K562 (cell line): ENCODE results near the gene ARHGEF17. TPM values are rescaled to one million over a fixed set of nuclear protein-coding genes. Genes with fewer than 3 reads are reported as not detected.

Source experiments
- ATAC-seq: fragments of 200-7000 bp; cut with Tn5 transposase; 3 replicates; pipeline ENCODE4 v1.9.1; 2020; ENCODE audit warnings: moderate library complexity
- BruUV-seq: library from RNA; stranded (reverse); fragments of 400-500 nt; replicated peaks from 2 replicates; lab custom pipeline; 2021; lab: Mats Ljungman, UMichigan
- CTCF ChIA-PET: fragments of 300-600 bp; formaldehyde crosslinking; extraction: SDS; loops from one replicate; lab custom pipeline; 2021; ENCODE audit warnings: low intra/inter-chr PET ratio; lab: Yijun Ruan, JAX
- POLR2A ChIA-PET: fragments of 300-600, 350-650 bp; sonication (Branson Sonifier 250); formaldehyde crosslinking; extraction: SDS; loops from one replicate; lab custom pipeline; 2021; ENCODE audit warnings: antibody characterized with exemption, inconsistent platforms; lab: Yijun Ruan, JAX
- DNase-seq, 4 experiments: peaks; one replicate each; pipeline versions ENCODE4 v3.0.0 to v3.0.0-alpha.2; 2011 to 2018; ENCODE audit warnings: low spot score in 3 of 4, mixed read lengths in 3 of 4; ENCODE audit errors: extremely low read depth in 1 of 4
- FAIRE-seq: peaks from 2 replicates; lab custom pipeline; 2011; peaks lifted over from hg19 to GRCh38; lab: Jason Lieb, UNC
- H2AFZ ChIP-seq: 2 replicates; pipeline ENCODE4 v1.6.0; 2011; ENCODE audit warnings: low read depth, low read length, control low read depth, inconsistent platforms
- H3K27ac ChIP-seq: fragments of 200-600 bp; 3 replicates; pipeline ENCODE4 v1.8.0; 2011; ENCODE audit warnings: low read depth, mild to moderate bottlenecking, control low read depth, inconsistent platforms, low read length, moderate library complexity, mixed read lengths; ENCODE audit errors: extremely low read depth
- H3K27me3 ChIP-seq, 2 experiments: fragments of 300-600 bp in 1 of 2; 2 replicates in 1 of 2; 3 replicates in 1 of 2; pipeline versions ENCODE4 v1.6.0 to v1.8.0; 2011; ENCODE audit warnings: inconsistent platforms in 2 of 2, low read length in 2 of 2, mild to moderate bottlenecking in 1 of 2, mixed read lengths in 1 of 2, moderate library complexity in 1 of 2; ENCODE audit not compliant: control insufficient read depth in 2 of 2, insufficient read depth in 2 of 2
- H3K36me3 ChIP-seq: fragments of 300-600 bp; 3 replicates; pipeline ENCODE4 v1.8.0; 2011; ENCODE audit warnings: mild to moderate bottlenecking, low read length, inconsistent platforms; ENCODE audit not compliant: control insufficient read depth, insufficient read depth
- H3K4me1 ChIP-seq, 2 experiments: fragments of 200-600 bp in 1 of 2; replicated peaks in 1 of 2; 2 replicates in 1 of 2; 3 replicates in 1 of 2; pipeline versions ENCODE4 v1.5.1 to v1.8.0; 2011; ENCODE audit warnings: inconsistent platforms in 2 of 2, low read length in 2 of 2, mild to moderate bottlenecking in 1 of 2, mixed read lengths in 1 of 2, moderate library complexity in 1 of 2; ENCODE audit not compliant: control insufficient read depth in 2 of 2, insufficient read depth in 2 of 2
- H3K4me2 ChIP-seq: 2 replicates; pipeline ENCODE4 v1.6.1; 2011; ENCODE audit warnings: low read length, control low read depth, inconsistent platforms, mixed read lengths; ENCODE audit not compliant: insufficient read depth
- H3K4me3 ChIP-seq: fragments of 200-600 bp; sonication (generic), shearing (Covaris generic); 2 replicates; pipeline ENCODE4 v1.5.1; 2016; ENCODE audit warnings: control low read depth, inconsistent platforms
- H3K79me2 ChIP-seq: fragments of 200-600 bp; 3 replicates; pipeline ENCODE4 v1.8.0; 2011; ENCODE audit warnings: low read length, inconsistent platforms; ENCODE audit not compliant: control insufficient read depth, insufficient read depth
- H3K9ac ChIP-seq, 2 experiments: 2 replicates each; pipeline versions ENCODE4 v1.6.0 to v1.6.1; 2011; ENCODE audit warnings: low read depth in 2 of 2, low read length in 2 of 2, control low read depth in 1 of 2, inconsistent platforms in 1 of 2, mild to moderate bottlenecking in 1 of 2, mixed read lengths in 1 of 2; ENCODE audit not compliant: insufficient read depth in 1 of 2
- H3K9me1 ChIP-seq: one replicate; pipeline ENCODE4 v1.6.0; 2011; ENCODE audit warnings: inconsistent platforms, mild to moderate bottlenecking, low read length, moderate library complexity; ENCODE audit not compliant: control insufficient read depth, insufficient read depth
- H3K9me3 ChIP-seq: replicated peaks from 2 replicates; pipeline ENCODE4 v1.5.1; 2011; ENCODE audit warnings: low read depth, low read length, inconsistent platforms; ENCODE audit not compliant: control insufficient read depth, insufficient read depth
- H4K20me1 ChIP-seq: replicated peaks from 2 replicates; pipeline ENCODE4 v1.6.1; 2011; ENCODE audit warnings: low read length, inconsistent platforms, mixed read lengths; ENCODE audit not compliant: control insufficient read depth, insufficient read depth
- BHLHE40 ChIP-seq: IDR thresholded peaks from 2 replicates; pipeline ENCODE4 v1.6.1; 2011; ENCODE audit warnings: low read length, improper control_type of control experiment
- CEBPG ChIP-seq, 3 experiments: fragments of 200-800 bp in 1 of 3; sonication (Bioruptor generic) in 1 of 3; sonication (generic) in 1 of 3; formaldehyde crosslinking in 1 of 3; IDR thresholded peaks in 2 of 3; conservative IDR thresholded peaks in 1 of 3; 2 replicates each; pipeline versions ENCODE4 v1.6.1 to v1.8.0; 2016 to 2022; ENCODE audit warnings: missing compliant biosample characterization in 2 of 3, missing genetic modification characterization in 2 of 3, mild to moderate bottlenecking in 1 of 3, missing genetic modification reagents in 1 of 3
- KDM1A ChIP-seq, 2 experiments: fragments of 450-650 bp; IDR thresholded peaks; 2 replicates each; pipeline ENCODE4 v1.6.1; 2016; ENCODE audit warnings: mild to moderate bottlenecking in 2 of 2
- PPARD ChIP-seq: fragments of 250-450 bp; sonication (Bioruptor Pico); IDR thresholded peaks from 2 replicates; pipeline ENCODE4 v1.8.0; 2022; ENCODE audit warnings: inconsistent platforms, mild to moderate bottlenecking, moderate library complexity
- PTTG1 ChIP-seq: fragments of 450-650 bp; IDR thresholded peaks from 2 replicates; pipeline ENCODE4 v1.6.1; 2016; ENCODE audit warnings: low read depth, mild to moderate bottlenecking, missing genetic modification characterization, missing compliant biosample characterization
- RBBP5 ChIP-seq: fragments of 200-600 bp; sonication (generic); IDR thresholded peaks from 2 replicates; pipeline ENCODE4 v1.6.1; 2012; ENCODE audit warnings: borderline replicate concordance, mild to moderate bottlenecking, low read length, control low read depth, inconsistent platforms; ENCODE audit not compliant: insufficient read depth, poor library complexity, severe bottlenecking
- RFX7 ChIP-seq: fragments of 250-450 bp; sonication (Bioruptor Pico); IDR thresholded peaks from 2 replicates; pipeline ENCODE4 v1.5.1; 2021; ENCODE audit warnings: mild to moderate bottlenecking
- WGBS: fragments of 100-300 bp; shearing (Covaris generic); methylation state at CpG from one replicate; pipeline ENCODE4 v1.1.6; 2016; ENCODE audit warnings: low coverage, mixed read lengths; ENCODE audit not compliant: insufficient coverage; ENCODE audit errors: missing lambda C conversion rate; 5-methylcytosine and 5-hydroxymethylcytosine counted together
- in situ Hi-C: fragments of 300-500 bp; cut with MboI; formaldehyde crosslinking; loops from 4 replicates; pipeline ENCODE4 v1.15.0; 2018; ENCODE audit warnings: inconsistent platforms, mixed read lengths
- intact Hi-C: fragments of 100-400 bp; cut with micrococcal nuclease; formaldehyde crosslinking; loops from 2 replicates; pipeline ENCODE4 v1.14.2; 2022
- polyA plus RNA-seq, 8 experiments: library from polyadenylated mRNA; depleted of rRNA in 4 of 8; stranded (reverse) in 5 of 8; unstranded in 3 of 8; fragments of >200 nt; fragmentation: Nextera tagmentation in 2 of 8; fragmentation: Illumina TruSeq in 1 of 8; extraction: Ambion mirVana in 2 of 8; extraction: Trizol in 1 of 8; gene quantifications; 2 replicates each; pipeline versions ENCODE4 v1.2.1 to v1.2.3, GENCODE V29; 2011 to 2014; ENCODE audit warnings: inconsistent platforms in 1 of 8, missing spikeins in 1 of 8
- total RNA-seq, 7 experiments: library from RNA; depleted of rRNA in 6 of 7; stranded (reverse); fragments of >200 nt in 6 of 7; fragmentation: Illumina TruSeq in 2 of 7; extraction: Trizol in 2 of 7; gene quantifications; 2 replicates each; pipeline versions ENCODE4 v1.2.1 to v1.2.3, GENCODE V29; 2011 to 2021; ENCODE audit warnings: low replicate concordance in 1 of 7
- TF ChIP-seq, protein P1 (sequence below): sonication (generic); formaldehyde crosslinking; IDR thresholded peaks from 2 replicates; pipeline ENCODE4 v1.8.0; 2023; ENCODE audit warnings: mild to moderate bottlenecking, missing genetic modification reagents

The ARHGEF17 gene
- total and polyA plus RNA-seq, 9 of the 15 experiments (the other 6 are each of a cell fraction or from before 2014, with no cell fraction given), result 0.04 to 0.68 (median 0.10) TPM; not detected in 2

DNA sequence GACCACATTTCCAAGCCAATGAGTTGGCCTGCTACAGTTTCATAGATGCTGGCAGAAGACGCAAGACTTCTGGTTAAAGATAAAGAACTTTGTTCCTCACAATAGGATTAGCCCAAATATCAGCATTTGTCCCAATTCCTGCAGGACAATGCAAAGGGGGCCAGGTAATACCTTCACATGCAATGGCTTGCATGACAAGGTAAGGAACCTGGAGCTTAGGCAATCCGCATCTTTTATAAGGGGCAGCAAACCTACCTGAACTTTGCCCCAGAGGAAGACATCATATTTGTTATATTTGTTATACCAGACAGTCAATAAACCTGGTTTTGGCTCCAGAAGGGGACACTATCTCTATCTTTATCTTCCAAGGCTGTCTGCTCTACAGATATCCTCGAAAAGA lies 30.6 kb upstream of the ARHGEF17 start (continued):
- TF ChIP-seq, protein P1, sequence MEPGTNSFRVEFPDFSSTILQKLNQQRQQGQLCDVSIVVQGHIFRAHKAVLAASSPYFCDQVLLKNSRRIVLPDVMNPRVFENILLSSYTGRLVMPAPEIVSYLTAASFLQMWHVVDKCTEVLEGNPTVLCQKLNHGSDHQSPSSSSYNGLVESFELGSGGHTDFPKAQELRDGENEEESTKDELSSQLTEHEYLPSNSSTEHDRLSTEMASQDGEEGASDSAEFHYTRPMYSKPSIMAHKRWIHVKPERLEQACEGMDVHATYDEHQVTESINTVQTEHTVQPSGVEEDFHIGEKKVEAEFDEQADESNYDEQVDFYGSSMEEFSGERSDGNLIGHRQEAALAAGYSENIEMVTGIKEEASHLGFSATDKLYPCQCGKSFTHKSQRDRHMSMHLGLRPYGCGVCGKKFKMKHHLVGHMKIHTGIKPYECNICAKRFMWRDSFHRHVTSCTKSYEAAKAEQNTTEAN (CRISPR knock-in tag), result no peak
- TF ChIP-seq, all 486 proteins: peak for 0

DNA sequence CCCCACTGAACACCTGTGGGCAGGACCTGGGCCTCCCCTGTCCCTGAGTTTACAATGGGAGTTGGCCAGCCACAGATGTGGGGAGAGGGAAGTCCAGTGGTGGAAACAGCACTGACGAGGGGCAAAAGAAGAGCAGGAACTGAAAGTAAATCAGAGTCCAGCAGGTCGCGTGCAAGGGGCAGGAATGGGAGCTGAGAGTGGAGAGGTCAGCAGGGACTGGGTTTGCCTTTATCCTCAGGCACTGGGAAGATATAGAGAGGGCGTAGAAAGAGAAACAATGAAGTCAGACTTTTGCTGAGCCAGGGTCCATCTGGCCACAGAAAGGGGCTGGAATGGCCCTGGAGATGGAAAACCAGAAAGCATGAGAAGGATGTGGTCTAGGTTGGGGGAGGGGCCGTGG lies 27.4 kb upstream of the ARHGEF17 start:
- ATAC-seq (no peak), DNase-seq (no peak), FAIRE-seq (no peak)
- WGBS, result 7% methylated on average over 5 of the region's 5 CpGs
- in situ Hi-C loops, result no loop called here
- H3K4me2 ChIP-seq, result no peak overlapping the region
- H2AFZ ChIP-seq, result no peak overlapping the region
- no peaks in the 10 kb centered on the region for H3K9me3 ChIP-seq
- TF ChIP-seq CEBPG (CRISPR knock-in tag; IDR thresholded peaks at IDR 0.05) (no peak), CEBPG (tag; conservative IDR thresholded peaks at IDR 0.05 in 1 of 2, IDR thresholded peaks at IDR 0.05 in 1 of 2) (no peak), PPARD (no peak), KDM1A (IDR thresholded peaks at IDR 0.05) (0 out of 4 replicates have a peak, but pooled peaks of 1 of the 2 experiments have one; percentile 21), RFX7 (no peak), BHLHE40 (peak; percentile 33; the same call in 1 of the 2 replicates), PTTG1 (tag) (no peak), RBBP5 (no peak)
- POLR2A ChIA-PET, result no interaction called here
- no peaks in the 10 kb centered on the region; the same call in 1 of the 2 replicates for H4K20me1 ChIP-seq
- H3K27me3 ChIP-seq, result peaks cover 6 to 7% of the 10 kb centered on the region in 2 experiments; a peak in 3 of 5 replicates
- no peaks in the 10 kb centered on the region for H3K79me2 ChIP-seq
- no peaks in the 10 kb centered on the region for H3K36me3 ChIP-seq
- no TSS peak for BruUV-seq
- no peaks in the 10 kb centered on the region for H3K9me1 ChIP-seq
- CTCF ChIA-PET, result no interaction called here
- no peak overlapping the region for H3K4me3 ChIP-seq
- H3K4me1 ChIP-seq, result 0 out of 5 replicates have a peak, but pooled peaks cover 0 to 3% of the 10 kb centered on the region in 2 experiments
- H3K9ac ChIP-seq, result no peak overlapping the region; a peak in 1 of 4 replicates
- H3K27ac ChIP-seq, result no peak overlapping the region
- intact Hi-C loops, result no loop called here
